RWPE2 (cell line): Measurements from ENCODE around the gene PTCD2.
"Not testable (repeated sequence)": the region's sequence is repeated elsewhere in the genome, so short reads cannot be mapped to it uniquely, and the experiment has no call there.

Source experiments
- ATAC-seq: fragments of 200-7000 bp; cut with Tn5 transposase; 3 replicates; pipeline ENCODE4 v1.9.1; 2021; ENCODE audit warnings: low read depth
- DNase-seq: peaks from one replicate; pipeline ENCODE4 v3.0.0-alpha.2; 2020; ENCODE audit warnings: low spot score
- H3K27ac ChIP-seq: fragments of 450-650 bp; 2 replicates; pipeline ENCODE4 v1.5.1; 2017; ENCODE audit warnings: mild to moderate bottlenecking; ENCODE audit not compliant: poor library complexity, severe bottlenecking
- H3K27me3 ChIP-seq: fragments of 250-450 bp; sonication (Bioruptor Pico); 2 replicates; pipeline ENCODE4 v1.5.1; 2021; ENCODE audit warnings: mild to moderate bottlenecking, moderate library complexity; ENCODE audit not compliant: insufficient read depth, poor library complexity, severe bottlenecking
- H3K36me3 ChIP-seq: fragments of 250-450 bp; sonication (Bioruptor Pico); 2 replicates; pipeline ENCODE4 v1.5.1; 2020; ENCODE audit warnings: low read depth, mild to moderate bottlenecking, moderate library complexity
- H3K4me1 ChIP-seq: fragments of 250-450 bp; sonication (Bioruptor Pico); 2 replicates; pipeline ENCODE4 v1.5.1; 2021; ENCODE audit warnings: mild to moderate bottlenecking, moderate library complexity; ENCODE audit not compliant: insufficient read depth, poor library complexity, severe bottlenecking
- H3K4me3 ChIP-seq: fragments of 250-450 bp; sonication (Bioruptor Pico); 2 replicates; pipeline ENCODE4 v1.5.1; 2021; ENCODE audit warnings: mild to moderate bottlenecking, moderate library complexity; ENCODE audit not compliant: severe bottlenecking
- H3K9me3 ChIP-seq: fragments of 250-450 bp; sonication (Bioruptor Pico); 2 replicates; pipeline ENCODE4 v1.5.1; 2021; ENCODE audit warnings: mild to moderate bottlenecking, moderate library complexity; ENCODE audit not compliant: severe bottlenecking
- CTCF ChIP-seq: fragments of 450-650 bp; IDR thresholded peaks from one replicate; pipeline ENCODE4 v1.5.1; 2017; ENCODE audit warnings: mild to moderate bottlenecking, moderate library complexity; ENCODE audit not compliant: poor library complexity, severe bottlenecking

PTCD2 gene

GRCh38 chr5:72295539-72295938 is 24.6 kb upstream of the PTCD2 start:
- H3K9me3 ChIP-seq: no peaks in the 10 kb centered on the region
- H3K4me1 ChIP-seq: no peaks in the 10 kb centered on the region
- no peak overlapping the region for H3K4me3 ChIP-seq
- DNase-seq (no peak), ATAC-seq (no peak)
- no peak overlapping the region for H3K27ac ChIP-seq
- no peak for TF ChIP-seq CTCF
- H3K36me3 ChIP-seq: peaks cover 83% of the 10 kb centered on the region
- no peaks in the 10 kb centered on the region for H3K27me3 ChIP-seq

- no peak for DNase-seq
- ATAC-seq: no peak
- Histone ChIP-seq H3K4me3 (no peak overlapping the region), H3K4me1 (no peaks in the 10 kb centered on the region), H3K9me3 (no peaks in the 10 kb centered on the region), H3K36me3 (peaks cover 83% of the 10 kb centered on the region), H3K27me3 (no peaks in the 10 kb centered on the region), H3K27ac (no peak overlapping the region)
- no peak for TF ChIP-seq CTCF
Measured at GRCh38 chr5:72296256-72296655, 23.9 kb upstream of the PTCD2 start.

- H3K36me3 ChIP-seq: peaks cover 87% of the 10 kb centered on the region
- not testable (repeated sequence) for H3K4me1 ChIP-seq, DNase-seq, H3K27ac ChIP-seq, H3K9me3 ChIP-seq, ATAC-seq, H3K27me3 ChIP-seq, H3K4me3 ChIP-seq
Measured at GRCh38 chr5:72298136-72298535, 22.0 kb upstream of the PTCD2 start.

GRCh38 chr5:72298711-72299110 is 21.5 kb upstream of the PTCD2 start:
- ATAC-seq: no peak
- TF ChIP-seq CTCF: no peak
- H3K4me1 ChIP-seq: peaks cover 3% of the 10 kb centered on the region
- DNase-seq: no peak
- no peak overlapping the region for H3K4me3 ChIP-seq
- H3K27ac ChIP-seq: no peak overlapping the region
- no peaks in the 10 kb centered on the region for H3K9me3 ChIP-seq
- H3K27me3 ChIP-seq: no peaks in the 10 kb centered on the region
- peaks cover 85% of the 10 kb centered on the region for H3K36me3 ChIP-seq

- H3K36me3 ChIP-seq: peaks cover 82% of the 10 kb centered on the region
- no peak for TF ChIP-seq CTCF
- ATAC-seq: no peak
- H3K27ac ChIP-seq: no peak overlapping the region
- peaks cover 3% of the 10 kb centered on the region for H3K4me1 ChIP-seq
- no peaks in the 10 kb centered on the region for H3K9me3 ChIP-seq
- no peaks in the 10 kb centered on the region for H3K27me3 ChIP-seq
- H3K4me3 ChIP-seq: no peak overlapping the region
- DNase-seq: no peak
Measured at GRCh38 chr5:72300590-72301339, 19.4 kb upstream of the PTCD2 start.
